Endothelial cell of umbilical vein (primary cell): ENCODE results near the gene RBM3. TPM values are rescaled to one million over a fixed set of nuclear protein-coding genes. Genes with fewer than 3 reads are reported as not detected.

Source experiments
- BruUV-seq: library from RNA; stranded (reverse); fragments of 400-500 nt; replicated peaks from 2 replicates; lab custom pipeline; 2021; lab: Mats Ljungman, UMichigan
- CTCF ChIA-PET: fragments of 300-600, 350-600 bp; sonication (Branson Sonifier 250); formaldehyde crosslinking; loops from one replicate; lab custom pipeline; 2021; ENCODE audit warnings: antibody characterized with exemption, inconsistent platforms; lab: Charles Lee
- POLR2A ChIA-PET: fragments of 300-600, 350-600 bp; sonication (Branson Sonifier 250); formaldehyde crosslinking; loops from one replicate; lab custom pipeline; 2021; ENCODE audit warnings: antibody characterized with exemption, inconsistent platforms; lab: Charles Lee
- DNase-seq: peaks from one replicate; pipeline ENCODE4 v3.0.0-alpha.2; 2011; ENCODE audit warnings: low read depth, low spot score
- FAIRE-seq: peaks from 2 replicates; lab custom pipeline; 2011; peaks lifted over from hg19 to GRCh38; lab: Jason Lieb, UNC
- H2AFZ ChIP-seq: 2 replicates; pipeline ENCODE4 v1.6.0; 2012; ENCODE audit warnings: low read depth, low read length, control low read depth, inconsistent platforms
- H3K27ac ChIP-seq: 2 replicates; pipeline ENCODE4 v1.5.1; 2011; ENCODE audit warnings: low read depth, mild to moderate bottlenecking, control low read depth, low read length, moderate library complexity; ENCODE audit not compliant: insufficient read depth
- H3K27me3 ChIP-seq, 2 experiments: 2 replicates each; pipeline versions ENCODE4 v1.6.0 to v1.6.1; 2011; ENCODE audit warnings: low read length in 2 of 2, mixed read lengths in 1 of 2; ENCODE audit not compliant: control insufficient read depth in 2 of 2, insufficient read depth in 2 of 2
- H3K36me3 ChIP-seq, 2 experiments: 2 replicates in 1 of 2; 3 replicates in 1 of 2; pipeline ENCODE4 v1.5.1; 2011; ENCODE audit warnings: low read length in 2 of 2, mild to moderate bottlenecking in 1 of 2, moderate library complexity in 1 of 2; ENCODE audit not compliant: control insufficient read depth in 2 of 2, insufficient read depth in 2 of 2; ENCODE audit errors: extremely low read depth in 1 of 2
- H3K4me1 ChIP-seq: 3 replicates; pipeline ENCODE4 v1.5.1; 2011; ENCODE audit warnings: mild to moderate bottlenecking, low read length; ENCODE audit not compliant: control insufficient read depth, insufficient read depth; ENCODE audit errors: extremely low read depth
- H3K4me2 ChIP-seq: 2 replicates; pipeline ENCODE4 v1.6.1; 2011; ENCODE audit warnings: low read length, control low read depth, mixed read lengths; ENCODE audit not compliant: insufficient read depth
- H3K4me3 ChIP-seq, 3 experiments: fragments of 200-600 bp in 1 of 3; sonication (generic), shearing (Covaris generic) in 1 of 3; replicated peaks in 1 of 3; 2 replicates each; pipeline ENCODE4 v1.5.1; 2011 to 2016; ENCODE audit warnings: control low read depth in 3 of 3, low read length in 3 of 3, mild to moderate bottlenecking in 2 of 3, inconsistent platforms in 1 of 3, low read depth in 1 of 3, moderate library complexity in 1 of 3; ENCODE audit not compliant: insufficient read depth in 1 of 3
- H3K79me2 ChIP-seq: 2 replicates; pipeline ENCODE4 v1.6.0; 2012; ENCODE audit warnings: low read length, inconsistent platforms; ENCODE audit not compliant: control insufficient read depth, insufficient read depth
- H3K9ac ChIP-seq: replicated peaks from 2 replicates; pipeline ENCODE3; 2011; ENCODE audit warnings: low read length, control low read depth; ENCODE audit not compliant: insufficient read depth; ENCODE audit errors: extremely low read depth
- H3K9me1 ChIP-seq: replicated peaks from 3 replicates; pipeline ENCODE4 v1.6.0; 2011; ENCODE audit warnings: mild to moderate bottlenecking, low read length; ENCODE audit not compliant: control insufficient read depth, insufficient read depth; ENCODE audit errors: extremely low read depth
- H3K9me3 ChIP-seq: replicated peaks from 2 replicates; pipeline ENCODE4 v1.5.1; 2012; ENCODE audit warnings: low read length, inconsistent platforms; ENCODE audit not compliant: control insufficient read depth, insufficient read depth
- H4K20me1 ChIP-seq: replicated peaks from 2 replicates; pipeline ENCODE3; 2011; ENCODE audit warnings: mild to moderate bottlenecking, low read length; ENCODE audit not compliant: control insufficient read depth, insufficient read depth; ENCODE audit errors: extremely low read depth
- EZH2 ChIP-seq: IDR thresholded peaks from 2 replicates; pipeline ENCODE4 v1.6.1; 2012; ENCODE audit warnings: borderline replicate concordance, low read depth, mild to moderate bottlenecking, moderate library complexity, low read length, inconsistent platforms; ENCODE audit not compliant: severe bottlenecking
- FOS ChIP-seq: IDR thresholded peaks from 2 replicates; pipeline ENCODE4 v1.6.1; 2011; ENCODE audit warnings: mild to moderate bottlenecking, low read length, moderate library complexity, borderline replicate concordance; ENCODE audit not compliant: insufficient read depth
- GATA2 ChIP-seq: IDR thresholded peaks from 2 replicates; pipeline ENCODE4 v1.7.0; 2011; ENCODE audit warnings: low read depth, mild to moderate bottlenecking, moderate library complexity, mixed read lengths, low read length; ENCODE audit not compliant: insufficient read length, insufficient read depth
- JUN ChIP-seq: IDR thresholded peaks from 2 replicates; pipeline ENCODE4 v1.6.1; 2011; ENCODE audit warnings: borderline replicate concordance, low read depth; ENCODE audit not compliant: insufficient read length, insufficient read depth
- MYC ChIP-seq: IDR thresholded peaks from one replicate; pipeline ENCODE4 v1.6.1; 2011; ENCODE audit warnings: mild to moderate bottlenecking, low read depth, low read length
- POLR2A ChIP-seq: IDR thresholded peaks from 2 replicates; pipeline ENCODE4 v1.6.1; 2012; ENCODE audit warnings: low read depth, mild to moderate bottlenecking, control low read depth, low read length
- POLR2AphosphoS5 ChIP-seq: IDR thresholded peaks from 2 replicates; pipeline ENCODE4 v1.6.1; 2012; ENCODE audit warnings: low read depth, mild to moderate bottlenecking, control low read depth, low read length, moderate library complexity; ENCODE audit not compliant: insufficient read depth
- dilution Hi-C: fragments of 300-500 bp; cut with MboI; formaldehyde crosslinking; loops from one replicate; pipeline ENCODE4 v1.15.0; 2019; ENCODE audit warnings: low sequenced_read_pairs; ENCODE audit not compliant: extremely low pct_ligation_motif_present
- intact Hi-C: fragments of 100-400 bp; cut with micrococcal nuclease; formaldehyde crosslinking; loops from one replicate; pipeline ENCODE4 v1.10.0; 2022
- polyA plus RNA-seq, 4 experiments: library from polyadenylated mRNA; depleted of rRNA in 3 of 4; stranded (reverse) in 3 of 4; unstranded in 1 of 4; fragments of >200 nt; gene quantifications; 2 replicates each; pipeline versions ENCODE4 v1.2.1 to v1.2.3, GENCODE V29; 2011 to 2012; ENCODE audit warnings: missing spikeins in 1 of 4
- total RNA-seq: library from RNA; stranded (reverse); gene quantifications from 2 replicates; pipeline ENCODE4 v1.2.3, GENCODE V29; 2021
- TF ChIP-seq, protein P1 (sequence below): IDR thresholded peaks from 2 replicates; pipeline ENCODE4 v1.6.1; 2011; ENCODE audit not compliant: insufficient read depth, insufficient read length
- TF ChIP-seq, protein P2 (sequence below), 2 donors: IDR thresholded peaks; 1 replicate in 1 of 2; 2 replicates in 1 of 2; pipeline ENCODE4 v1.5.1; 2011; ENCODE audit warnings: low read length in 2 of 2, mild to moderate bottlenecking in 2 of 2, moderate library complexity in 2 of 2, control low read depth in 1 of 2, inconsistent platforms in 1 of 2, low read depth in 1 of 2; ENCODE audit not compliant: insufficient read depth in 1 of 2; ENCODE audit errors: extremely low read depth in 1 of 2

The RBM3 gene
- total and polyA plus RNA-seq, 2 donors (not counting 3 experiments of a cell fraction or from before 2014, with no cell fraction given) = 313 to 477 TPM

DNA sequence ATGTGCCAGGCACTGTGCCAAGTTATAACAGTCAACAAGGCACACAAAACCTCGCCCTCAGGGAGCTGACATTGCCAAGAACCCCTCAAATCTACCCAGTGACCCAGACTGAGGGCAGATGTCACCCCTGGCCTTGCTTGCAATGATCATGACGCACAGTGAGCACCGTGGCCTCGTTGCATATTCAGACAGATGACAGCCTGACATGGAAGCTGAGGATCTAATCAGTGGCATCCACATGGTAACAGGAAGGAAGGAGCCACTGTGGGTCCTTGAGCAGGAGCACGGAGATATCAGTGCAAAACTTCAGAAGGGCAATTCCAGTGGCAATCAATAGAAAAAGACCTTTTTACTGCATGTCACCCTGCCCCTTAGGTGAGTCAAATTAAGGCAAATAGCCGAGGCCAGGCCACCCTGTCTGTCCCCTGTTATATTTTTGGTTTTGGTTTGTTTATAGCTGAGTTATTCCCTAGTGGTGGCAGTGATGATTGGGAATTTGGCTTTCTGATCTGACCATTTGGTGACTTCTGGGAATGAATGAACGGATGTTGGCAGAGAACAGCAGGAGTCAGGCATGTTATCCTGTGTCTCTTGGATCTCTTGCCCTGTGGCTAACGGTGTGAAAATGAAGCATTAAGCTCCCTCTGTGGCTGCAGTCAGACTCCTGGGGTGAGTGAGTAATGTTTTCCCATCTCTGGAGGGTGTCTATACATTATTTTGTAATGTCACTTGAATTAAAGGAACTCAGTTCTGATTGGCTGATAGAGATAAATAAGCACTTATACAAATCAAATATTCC, 43.5 kb downstream of the RBM3 start:
- intact Hi-C loops = no loop called here
- H3K4me3 ChIP-seq = no peak overlapping the region
- no peak overlapping the region for H3K9ac ChIP-seq
- DNase-seq (peak; percentile 16), FAIRE-seq (peak; percentile 80)
- dilution Hi-C loops = no loop called here
- POLR2A ChIA-PET = interaction anchor here (0.6 kb wide), 1 partner anchor 45 kb away, joined by 3 read pairs; no protein-coding TSS in a partner anchor
- no peaks in the 10 kb centered on the region for H3K79me2 ChIP-seq
- H3K9me3 ChIP-seq = no peaks in the 10 kb centered on the region
- no TSS peak for BruUV-seq
- no peaks in the 10 kb centered on the region for H3K9me1 ChIP-seq
- no peaks in the 10 kb centered on the region for H4K20me1 ChIP-seq
- H3K27ac ChIP-seq = no peak overlapping the region
- H3K4me2 ChIP-seq = no peak overlapping the region
- H2AFZ ChIP-seq = no peak overlapping the region
- no peaks in the 10 kb centered on the region for H3K36me3 ChIP-seq
- TF ChIP-seq GATA2 (no peak), EZH2 (no peak), JUN (no peak), POLR2A (no peak), FOS (no peak), POLR2AphosphoS5 (no peak), MYC (no peak)
- TF ChIP-seq, protein P1, sequence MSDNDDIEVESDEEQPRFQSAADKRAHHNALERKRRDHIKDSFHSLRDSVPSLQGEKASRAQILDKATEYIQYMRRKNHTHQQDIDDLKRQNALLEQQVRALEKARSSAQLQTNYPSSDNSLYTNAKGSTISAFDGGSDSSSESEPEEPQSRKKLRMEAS = no peak
- TF ChIP-seq, protein P2, sequence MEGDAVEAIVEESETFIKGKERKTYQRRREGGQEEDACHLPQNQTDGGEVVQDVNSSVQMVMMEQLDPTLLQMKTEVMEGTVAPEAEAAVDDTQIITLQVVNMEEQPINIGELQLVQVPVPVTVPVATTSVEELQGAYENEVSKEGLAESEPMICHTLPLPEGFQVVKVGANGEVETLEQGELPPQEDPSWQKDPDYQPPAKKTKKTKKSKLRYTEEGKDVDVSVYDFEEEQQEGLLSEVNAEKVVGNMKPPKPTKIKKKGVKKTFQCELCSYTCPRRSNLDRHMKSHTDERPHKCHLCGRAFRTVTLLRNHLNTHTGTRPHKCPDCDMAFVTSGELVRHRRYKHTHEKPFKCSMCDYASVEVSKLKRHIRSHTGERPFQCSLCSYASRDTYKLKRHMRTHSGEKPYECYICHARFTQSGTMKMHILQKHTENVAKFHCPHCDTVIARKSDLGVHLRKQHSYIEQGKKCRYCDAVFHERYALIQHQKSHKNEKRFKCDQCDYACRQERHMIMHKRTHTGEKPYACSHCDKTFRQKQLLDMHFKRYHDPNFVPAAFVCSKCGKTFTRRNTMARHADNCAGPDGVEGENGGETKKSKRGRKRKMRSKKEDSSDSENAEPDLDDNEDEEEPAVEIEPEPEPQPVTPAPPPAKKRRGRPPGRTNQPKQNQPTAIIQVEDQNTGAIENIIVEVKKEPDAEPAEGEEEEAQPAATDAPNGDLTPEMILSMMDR (IDR thresholded peaks at IDR 0.05; ENCODE audit: extremely low read depth in 1 of 2, insufficient read depth in 1 of 2, low read depth in 1 of 2, low read length in 2 of 2) = no peak
- H3K27me3 ChIP-seq = no peaks in the 10 kb centered on the region
- CTCF ChIA-PET = no interaction called here
- H3K4me1 ChIP-seq = no peaks in the 10 kb centered on the region
